ENCODE data around the gene STON2.
"Not testable (repeated sequence)": the region's sequence is repeated elsewhere in the genome, so short reads cannot be mapped to it uniquely, and the experiment has no call there.

STON2 gene

DNA sequence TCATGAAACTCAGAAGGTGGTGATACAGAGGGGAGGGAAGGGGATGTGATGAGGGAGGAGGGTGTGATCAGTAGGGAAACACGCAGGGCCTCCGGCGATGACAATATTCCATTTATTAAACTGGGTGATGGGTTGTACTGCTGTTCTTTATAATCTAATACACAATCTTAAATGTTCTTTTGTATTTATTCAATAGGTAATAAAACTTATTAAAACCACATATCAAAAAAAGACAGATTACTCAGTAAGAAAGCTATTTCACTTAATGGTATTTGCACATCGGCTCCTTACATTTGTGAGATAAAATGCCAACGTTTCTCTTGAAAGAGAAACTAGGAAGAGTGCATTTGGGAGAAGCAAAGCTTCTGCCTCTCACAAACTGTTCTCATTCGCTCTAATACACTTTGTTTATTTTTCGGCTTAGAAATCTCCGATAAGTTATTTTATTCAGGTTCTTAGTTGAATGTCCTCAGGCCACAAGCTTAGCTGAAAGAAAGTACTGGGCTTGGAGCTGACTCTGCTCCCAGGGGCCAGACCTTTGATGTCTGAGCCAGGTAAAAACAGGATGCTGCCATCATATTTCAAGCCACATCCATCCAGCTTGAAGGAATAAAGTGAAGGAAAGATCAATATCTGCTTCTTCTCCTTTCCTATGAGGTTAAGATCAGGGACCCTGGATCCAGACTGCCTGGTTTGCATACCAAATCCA lies 17.5 kb downstream of the STON2 start:
- DNase-seq (ENCODE audit: low read depth): no peak

DNA sequence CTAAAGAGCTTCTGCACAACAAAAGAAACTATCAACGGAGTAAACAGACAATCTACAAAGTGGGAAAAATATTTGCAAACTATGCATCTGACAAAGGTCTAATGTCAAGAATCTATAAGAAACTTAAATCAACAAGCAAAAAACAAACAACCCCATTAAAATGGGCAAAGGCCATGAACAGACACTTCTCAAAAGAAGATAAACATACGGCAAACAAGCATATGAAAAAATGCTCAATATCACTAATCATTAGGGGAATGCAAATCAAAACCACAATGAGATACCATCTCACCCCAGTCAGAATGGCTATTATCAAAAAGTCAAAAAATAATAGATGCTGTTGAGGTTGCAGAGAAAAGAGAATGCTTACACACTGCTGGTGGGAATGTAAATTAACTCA lies 20.1 kb downstream of the STON2 start:
- not testable (repeated sequence) for DNase-seq (ENCODE audit: low read depth)

GRCh38 chr14:81371802-81372201 lies 28.3 kb downstream of the STON2 start:
- DNase-seq (ENCODE audit: low read depth): no peak

GRCh38 chr14:81367563-81367962 lies 32.6 kb downstream of the STON2 start:
- no peak for DNase-seq (ENCODE audit: low read depth)

DNA sequence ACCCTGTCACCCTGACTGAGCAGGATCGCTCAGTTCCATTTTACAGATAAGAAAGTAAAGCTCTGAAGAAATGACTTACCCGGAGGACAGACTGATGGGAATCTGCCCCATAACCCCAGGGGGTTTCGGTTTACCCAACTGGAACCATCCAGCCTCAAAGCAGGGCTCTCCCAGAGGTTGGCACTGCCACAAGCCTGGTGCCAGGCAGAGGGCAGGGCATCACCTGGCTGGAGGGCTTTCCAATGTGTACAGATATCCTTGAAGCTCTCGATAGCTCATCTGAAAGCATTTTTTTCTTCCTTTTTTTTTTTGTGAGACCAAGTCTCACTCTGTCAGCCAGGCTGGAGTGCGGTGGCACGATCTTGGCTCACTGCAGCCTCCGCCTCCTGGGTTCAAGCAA lies 33.2 kb downstream of the STON2 start:
- no peak for DNase-seq (ENCODE audit: low read depth)

DNA sequence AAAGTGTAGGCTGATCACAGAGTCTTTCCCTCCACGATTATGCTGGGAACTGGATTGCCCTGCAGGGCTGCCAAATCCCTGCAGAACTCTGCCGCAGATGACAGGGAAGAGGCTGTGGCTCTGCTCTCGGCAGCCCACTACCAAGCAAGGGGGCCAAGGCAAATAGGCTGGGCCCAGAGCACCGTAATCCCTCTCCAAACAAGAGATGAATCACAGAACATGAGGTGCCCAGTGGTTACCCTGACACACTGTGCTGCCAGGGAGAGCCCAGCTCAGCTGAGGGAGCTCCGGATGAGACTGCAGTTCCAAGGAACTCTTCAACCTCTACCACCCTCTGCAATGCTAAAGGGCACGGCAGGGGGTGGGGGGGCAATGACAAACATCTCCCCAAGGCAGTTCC lies 33.9 kb downstream of the STON2 start:
- DNase-seq (ENCODE audit: low read depth): no peak

DNA sequence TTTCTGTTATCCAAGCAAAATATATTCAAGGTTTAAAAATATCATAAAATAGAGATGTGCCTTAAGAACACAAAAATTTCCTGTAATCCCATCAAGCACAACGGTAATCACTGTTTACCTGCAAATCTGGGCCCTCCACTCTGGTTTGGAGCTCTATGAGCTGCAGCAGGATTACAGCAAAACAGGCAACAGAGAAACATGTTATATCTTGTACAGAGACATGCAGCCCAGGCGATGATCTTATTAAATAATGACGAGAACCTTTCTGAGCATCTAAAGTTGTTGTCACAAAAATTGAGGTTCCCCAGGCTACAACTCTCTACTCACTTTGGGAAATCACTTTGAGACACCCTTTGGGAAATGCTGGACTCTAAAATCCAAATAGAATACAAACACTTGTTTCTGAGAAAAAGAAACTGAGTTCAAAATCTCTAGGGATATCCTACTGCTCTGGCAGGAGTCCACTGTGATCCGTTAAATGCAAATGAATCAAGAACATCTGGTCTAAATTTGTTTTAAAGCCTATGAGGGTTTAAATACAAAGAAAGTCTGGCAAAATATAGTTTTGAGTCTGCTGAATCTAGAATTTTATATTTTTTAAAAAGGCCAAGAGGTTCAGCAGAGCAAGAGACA lies 36.3 kb downstream of the STON2 start:
- no peak for DNase-seq (ENCODE audit: low read depth)

- DNase-seq (ENCODE audit: low read depth): no peak
Observed at GRCh38 chr14:81353691-81354323, 46.3 kb downstream of the STON2 start.

DNA sequence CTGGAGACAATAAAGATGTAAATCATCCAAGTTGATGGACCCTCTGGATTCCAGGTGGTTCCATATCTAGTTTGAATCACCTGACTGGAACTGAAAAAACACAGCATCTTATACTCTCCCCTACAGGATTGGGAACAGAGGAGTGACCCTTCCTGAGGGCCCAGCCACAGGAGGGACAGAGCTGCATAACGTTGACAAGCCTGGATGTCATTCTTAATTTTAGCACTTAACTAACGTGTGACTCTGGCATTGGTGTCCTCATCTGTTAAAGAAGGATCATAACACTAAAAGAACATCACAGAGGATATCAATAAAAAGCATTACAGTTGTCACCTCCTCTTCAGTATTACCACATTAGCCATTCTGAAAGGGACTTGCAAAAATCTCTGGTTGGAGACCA lies 47.7 kb downstream of the STON2 start:
- DNase-seq (ENCODE audit: low read depth): no peak

- DNase-seq (ENCODE audit: low read depth): no peak
Observed at GRCh38 chr14:81351205-81351604, 48.9 kb downstream of the STON2 start.

GRCh38 chr14:81350344-81351130 lies 49.6 kb downstream of the STON2 start:
- no peak for DNase-seq (ENCODE audit: low read depth)

GRCh38 chr14:81348061-81348460 lies 52.1 kb downstream of the STON2 start:
- no peak for DNase-seq (ENCODE audit: low read depth)

GRCh38 chr14:81345781-81346180 lies 54.3 kb downstream of the STON2 start:
- DNase-seq (ENCODE audit: low read depth): no peak

GRCh38 chr14:81344481-81345160 lies 55.5 kb downstream of the STON2 start:
- DNase-seq (ENCODE audit: low read depth): no peak

DNA sequence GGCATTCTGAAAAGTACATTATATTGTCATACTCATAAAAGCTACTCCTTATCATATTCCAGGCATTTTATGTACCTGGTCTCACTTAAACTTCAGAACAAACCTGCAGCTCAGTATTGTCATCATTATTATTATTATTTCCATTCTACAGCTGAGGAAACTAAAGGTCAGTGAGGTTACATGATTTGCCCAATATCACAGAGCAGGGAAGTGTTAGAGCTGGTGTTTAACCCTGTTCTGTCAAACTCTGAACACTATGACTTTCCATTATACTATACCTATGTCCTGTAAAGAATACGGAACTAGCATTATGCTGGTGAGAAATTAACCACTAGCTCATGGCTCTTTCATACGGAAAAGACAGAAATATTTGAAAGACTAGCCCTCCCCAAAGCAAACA lies 56.4 kb downstream of the STON2 start:
- no peak for DNase-seq (ENCODE audit: low read depth)

DNA sequence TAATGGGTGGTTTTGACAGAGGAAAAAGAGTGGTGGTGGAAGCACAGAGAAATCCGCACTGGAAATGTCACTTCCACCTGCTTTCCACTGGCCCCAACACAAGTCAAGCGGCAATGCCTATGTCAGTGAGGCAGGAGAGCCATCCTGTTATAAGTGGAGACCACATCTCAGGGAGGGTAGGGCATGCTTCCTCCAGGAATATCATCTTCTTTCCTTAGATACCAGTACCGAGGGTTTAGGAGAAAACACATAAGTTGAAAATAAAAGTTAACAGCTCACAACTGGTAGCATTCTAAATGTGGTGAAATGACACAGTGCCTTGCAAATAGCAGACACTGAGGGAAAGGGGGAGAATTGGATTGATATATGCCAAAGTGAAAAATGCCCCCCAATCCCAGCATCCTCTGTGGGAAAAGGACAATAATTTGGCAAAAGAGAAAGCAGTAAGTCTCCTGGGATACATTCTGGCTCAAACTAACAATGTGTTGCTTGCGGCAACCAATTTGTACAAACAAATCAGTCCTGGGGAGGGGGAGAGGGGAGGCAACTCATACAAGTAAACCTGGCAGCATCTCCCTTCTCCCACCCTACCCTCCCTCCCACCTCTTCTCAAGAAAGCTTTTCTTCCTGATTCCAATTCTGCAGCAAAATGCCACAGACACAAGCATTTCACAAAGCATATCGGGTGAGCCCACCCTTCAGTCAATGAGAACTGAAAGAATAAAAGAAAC lies 57.1 kb downstream of the STON2 start:
- no peak for DNase-seq (ENCODE audit: low read depth)

DNA sequence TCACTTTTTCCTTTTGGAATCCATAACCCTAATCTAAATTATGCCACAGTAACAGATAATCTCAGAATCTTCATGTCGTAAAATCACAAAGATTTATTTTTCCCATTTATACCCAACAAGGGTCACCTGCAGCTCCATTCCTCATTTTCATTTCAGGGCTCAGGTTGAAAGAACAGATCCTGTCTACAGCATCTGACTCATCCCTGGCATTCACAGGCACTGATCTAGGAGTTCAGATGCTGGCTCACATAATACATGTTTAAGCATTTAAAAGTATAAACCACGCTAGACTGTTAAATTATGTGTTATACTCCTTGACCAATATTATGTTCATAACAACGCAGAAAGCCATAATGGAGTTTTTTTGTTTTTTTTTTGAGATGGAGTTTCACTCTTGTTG lies 58.3 kb downstream of the STON2 start:
- no peak for DNase-seq (ENCODE audit: low read depth)

DNA sequence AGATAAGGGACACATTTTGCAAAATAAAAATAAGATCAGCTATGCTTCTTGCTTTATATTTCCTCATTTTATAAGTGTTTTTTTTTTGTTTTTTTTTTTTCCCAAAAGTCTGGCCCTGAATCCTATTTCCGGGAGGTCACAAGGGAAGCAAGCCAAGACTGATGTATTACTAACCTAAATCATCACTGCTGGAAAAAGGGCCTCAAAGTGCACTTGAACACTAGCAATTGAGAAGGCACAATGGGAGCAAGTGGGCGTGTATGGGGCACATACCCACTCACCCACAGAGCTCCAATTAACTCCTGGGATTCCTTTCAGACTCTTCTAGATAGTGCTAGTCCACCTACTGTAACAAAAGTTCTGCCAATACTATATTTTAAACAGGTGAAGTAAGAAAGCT lies 58.8 kb downstream of the STON2 start:
- DNase-seq (ENCODE audit: low read depth): no peak

- no peak for DNase-seq (ENCODE audit: low read depth)
Observed at GRCh38 chr14:81340201-81340600, 59.9 kb downstream of the STON2 start.

DNA sequence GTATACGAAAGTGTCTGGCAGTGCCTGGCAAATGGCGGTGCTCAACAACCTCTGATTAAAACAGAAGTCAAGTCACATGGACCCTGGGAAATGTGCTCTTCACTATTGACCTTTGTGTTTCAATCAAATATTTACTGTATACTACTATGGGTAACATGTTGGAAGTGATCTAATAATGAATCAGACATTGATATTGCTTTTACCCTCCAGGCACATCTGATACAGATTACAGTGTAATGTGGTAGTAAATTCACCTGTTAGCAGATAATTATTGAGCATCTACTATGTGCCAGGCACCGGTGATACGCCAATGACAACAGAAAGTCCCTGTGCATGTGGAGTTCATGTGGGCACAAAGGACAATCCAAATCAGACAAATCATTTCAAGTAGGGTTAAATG lies 63.1 kb downstream of the STON2 start:
- DNase-seq (ENCODE audit: low read depth): no peak

- DNase-seq (ENCODE audit: low read depth): no peak
Observed at GRCh38 chr14:81336009-81336408, 64.1 kb downstream of the STON2 start.

DNA sequence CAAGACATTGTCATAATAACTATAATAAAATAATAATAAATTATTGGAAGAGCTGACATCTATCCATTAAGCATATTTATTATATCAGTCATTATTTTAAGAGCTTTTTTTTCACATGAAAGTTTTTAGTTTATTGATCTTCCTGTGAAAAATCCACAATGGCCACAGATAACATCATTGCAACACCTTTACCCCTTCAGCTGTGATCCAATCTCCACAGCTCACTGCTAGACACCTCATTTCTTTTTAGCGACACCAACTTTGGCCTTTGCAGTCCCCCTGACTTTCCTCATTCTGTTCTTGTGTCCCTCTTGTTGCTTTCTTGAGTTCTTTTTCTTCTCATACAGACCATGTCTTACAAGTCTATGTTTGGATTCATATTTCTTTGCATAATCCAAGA lies 67.4 kb downstream of the STON2 start:
- DNase-seq (ENCODE audit: low read depth): no peak
